K562 (cell line): ENCODE results near the gene BCL6B. TPM values are rescaled to one million over a fixed set of nuclear protein-coding genes. Genes with fewer than 3 reads are reported as not detected.

ENCODE experiments used
- ATAC-seq: fragments of 200-7000 bp; cut with Tn5 transposase; 3 replicates; pipeline ENCODE4 v1.9.1; 2020; ENCODE audit warnings: moderate library complexity
- BruUV-seq: library from RNA; stranded (reverse); fragments of 400-500 nt; replicated peaks from 2 replicates; lab custom pipeline; 2021; lab: Mats Ljungman, UMichigan
- CTCF ChIA-PET: fragments of 300-600 bp; formaldehyde crosslinking; extraction: SDS; loops from one replicate; lab custom pipeline; 2021; ENCODE audit warnings: low intra/inter-chr PET ratio; lab: Yijun Ruan, JAX
- POLR2A ChIA-PET: fragments of 300-600, 350-650 bp; sonication (Branson Sonifier 250); formaldehyde crosslinking; extraction: SDS; loops from one replicate; lab custom pipeline; 2021; ENCODE audit warnings: antibody characterized with exemption, inconsistent platforms; lab: Yijun Ruan, JAX
- DNase-seq, 4 experiments: peaks; one replicate each; pipeline versions ENCODE4 v3.0.0 to v3.0.0-alpha.2; 2011 to 2018; ENCODE audit warnings: low spot score in 3 of 4, mixed read lengths in 3 of 4; ENCODE audit errors: extremely low read depth in 1 of 4
- FAIRE-seq: peaks from 2 replicates; lab custom pipeline; 2011; peaks lifted over from hg19 to GRCh38; lab: Jason Lieb, UNC
- H2AFZ ChIP-seq: 2 replicates; pipeline ENCODE4 v1.6.0; 2011; ENCODE audit warnings: low read depth, low read length, control low read depth, inconsistent platforms
- H3K27ac ChIP-seq: fragments of 200-600 bp; 3 replicates; pipeline ENCODE4 v1.8.0; 2011; ENCODE audit warnings: low read depth, mild to moderate bottlenecking, control low read depth, inconsistent platforms, low read length, moderate library complexity, mixed read lengths; ENCODE audit errors: extremely low read depth
- H3K27me3 ChIP-seq, 2 experiments: fragments of 300-600 bp in 1 of 2; 2 replicates in 1 of 2; 3 replicates in 1 of 2; pipeline versions ENCODE4 v1.6.0 to v1.8.0; 2011; ENCODE audit warnings: inconsistent platforms in 2 of 2, low read length in 2 of 2, mild to moderate bottlenecking in 1 of 2, mixed read lengths in 1 of 2, moderate library complexity in 1 of 2; ENCODE audit not compliant: control insufficient read depth in 2 of 2, insufficient read depth in 2 of 2
- H3K36me3 ChIP-seq: fragments of 300-600 bp; 3 replicates; pipeline ENCODE4 v1.8.0; 2011; ENCODE audit warnings: mild to moderate bottlenecking, low read length, inconsistent platforms; ENCODE audit not compliant: control insufficient read depth, insufficient read depth
- H3K4me1 ChIP-seq, 2 experiments: fragments of 200-600 bp in 1 of 2; replicated peaks in 1 of 2; 2 replicates in 1 of 2; 3 replicates in 1 of 2; pipeline versions ENCODE4 v1.5.1 to v1.8.0; 2011; ENCODE audit warnings: inconsistent platforms in 2 of 2, low read length in 2 of 2, mild to moderate bottlenecking in 1 of 2, mixed read lengths in 1 of 2, moderate library complexity in 1 of 2; ENCODE audit not compliant: control insufficient read depth in 2 of 2, insufficient read depth in 2 of 2
- H3K4me2 ChIP-seq: 2 replicates; pipeline ENCODE4 v1.6.1; 2011; ENCODE audit warnings: low read length, control low read depth, inconsistent platforms, mixed read lengths; ENCODE audit not compliant: insufficient read depth
- H3K4me3 ChIP-seq: fragments of 200-600 bp; sonication (generic), shearing (Covaris generic); 2 replicates; pipeline ENCODE4 v1.5.1; 2016; ENCODE audit warnings: control low read depth, inconsistent platforms
- H3K79me2 ChIP-seq: fragments of 200-600 bp; 3 replicates; pipeline ENCODE4 v1.8.0; 2011; ENCODE audit warnings: low read length, inconsistent platforms; ENCODE audit not compliant: control insufficient read depth, insufficient read depth
- H3K9ac ChIP-seq, 2 experiments: 2 replicates each; pipeline versions ENCODE4 v1.6.0 to v1.6.1; 2011; ENCODE audit warnings: low read depth in 2 of 2, low read length in 2 of 2, control low read depth in 1 of 2, inconsistent platforms in 1 of 2, mild to moderate bottlenecking in 1 of 2, mixed read lengths in 1 of 2; ENCODE audit not compliant: insufficient read depth in 1 of 2
- H3K9me1 ChIP-seq: one replicate; pipeline ENCODE4 v1.6.0; 2011; ENCODE audit warnings: inconsistent platforms, mild to moderate bottlenecking, low read length, moderate library complexity; ENCODE audit not compliant: control insufficient read depth, insufficient read depth
- H3K9me3 ChIP-seq: replicated peaks from 2 replicates; pipeline ENCODE4 v1.5.1; 2011; ENCODE audit warnings: low read depth, low read length, inconsistent platforms; ENCODE audit not compliant: control insufficient read depth, insufficient read depth
- H4K20me1 ChIP-seq: replicated peaks from 2 replicates; pipeline ENCODE4 v1.6.1; 2011; ENCODE audit warnings: low read length, inconsistent platforms, mixed read lengths; ENCODE audit not compliant: control insufficient read depth, insufficient read depth
- CBX3 ChIP-seq, 2 experiments: IDR thresholded peaks; 1 replicate in 1 of 2; 2 replicates in 1 of 2; pipeline ENCODE4 v1.6.1; 2012; ENCODE audit warnings: inconsistent platforms in 2 of 2, low read length in 2 of 2, borderline replicate concordance in 1 of 2, control low read depth in 1 of 2
- CTBP1 ChIP-seq: fragments of 450-650 bp; IDR thresholded peaks from 2 replicates; pipeline ENCODE4 v1.6.1; 2016; ENCODE audit warnings: borderline replicate concordance
- KAT7 ChIP-seq: sonication (generic); formaldehyde crosslinking; IDR thresholded peaks from 2 replicates; pipeline ENCODE4 v1.8.0; 2022; ENCODE audit warnings: missing genetic modification reagents, mild to moderate bottlenecking, borderline replicate concordance
- NFE2 ChIP-seq: IDR thresholded peaks from 2 replicates; pipeline ENCODE4 v1.6.1; 2014; ENCODE audit warnings: antibody characterized with exemption, low read depth
- NR2C2 ChIP-seq, 2 experiments: fragments of 200-800 bp in 1 of 2; sonication (Bioruptor generic) in 1 of 2; sonication (generic) in 1 of 2; formaldehyde crosslinking in 1 of 2; IDR thresholded peaks; 2 replicates each; pipeline versions ENCODE4 v1.6.1 to v1.8.0; 2016 to 2022; ENCODE audit warnings: mild to moderate bottlenecking in 1 of 2, missing compliant biosample characterization in 1 of 2, missing genetic modification characterization in 1 of 2, missing genetic modification reagents in 1 of 2
- SPI1 ChIP-seq: IDR thresholded peaks from 2 replicates; pipeline ENCODE4 v1.6.1; 2011; ENCODE audit warnings: low read depth, low read length, control low read depth, borderline replicate concordance
- WGBS: fragments of 100-300 bp; shearing (Covaris generic); methylation state at CpG from one replicate; pipeline ENCODE4 v1.1.6; 2016; ENCODE audit warnings: low coverage, mixed read lengths; ENCODE audit not compliant: insufficient coverage; ENCODE audit errors: missing lambda C conversion rate; 5-methylcytosine and 5-hydroxymethylcytosine counted together
- in situ Hi-C: fragments of 300-500 bp; cut with MboI; formaldehyde crosslinking; loops from 4 replicates; pipeline ENCODE4 v1.15.0; 2018; ENCODE audit warnings: inconsistent platforms, mixed read lengths
- intact Hi-C: fragments of 100-400 bp; cut with micrococcal nuclease; formaldehyde crosslinking; loops from 2 replicates; pipeline ENCODE4 v1.14.2; 2022
- polyA plus RNA-seq, 8 experiments: library from polyadenylated mRNA; depleted of rRNA in 4 of 8; stranded (reverse) in 5 of 8; unstranded in 3 of 8; fragments of >200 nt; fragmentation: Nextera tagmentation in 2 of 8; fragmentation: Illumina TruSeq in 1 of 8; extraction: Ambion mirVana in 2 of 8; extraction: Trizol in 1 of 8; gene quantifications; 2 replicates each; pipeline versions ENCODE4 v1.2.1 to v1.2.3, GENCODE V29; 2011 to 2014; ENCODE audit warnings: inconsistent platforms in 1 of 8, missing spikeins in 1 of 8
- total RNA-seq, 7 experiments: library from RNA; depleted of rRNA in 6 of 7; stranded (reverse); fragments of >200 nt in 6 of 7; fragmentation: Illumina TruSeq in 2 of 7; extraction: Trizol in 2 of 7; gene quantifications; 2 replicates each; pipeline versions ENCODE4 v1.2.1 to v1.2.3, GENCODE V29; 2011 to 2021; ENCODE audit warnings: low replicate concordance in 1 of 7
- TF ChIP-seq, protein P1 (sequence below): fragments of 450-650 bp; IDR thresholded peaks from 2 replicates; pipeline ENCODE4 v1.6.1; 2017; ENCODE audit warnings: antibody characterized with exemption, mild to moderate bottlenecking

Gene BCL6B
- total and polyA plus RNA-seq, 9 of the 15 experiments (the other 6 are each of a cell fraction or from before 2014, with no cell fraction given) = 0.89 to 5.0 (median 3.6) TPM

- in situ Hi-C loops = no loop called here
- ChIA-PET POLR2A (interaction anchor here (0.6 kb wide), 1 partner anchor 11 kb away, joined by 3 read pairs; no protein-coding TSS in a partner anchor), CTCF (interaction anchor here (0.6 kb wide), 1 partner anchor 973 kb away, joined by 3 read pairs; no protein-coding TSS in a partner anchor)
- intact Hi-C loops = no loop called here
- Histone ChIP-seq H3K4me2 (peak overlapping the region; percentile 45; the same call in 1 of the 2 replicates), H3K27me3 (no peaks in the 10 kb centered on the region), H3K9me3 (no peaks in the 10 kb centered on the region), H3K36me3 (no peaks in the 10 kb centered on the region), H3K9me1 (no peaks in the 10 kb centered on the region), H3K4me3 (no peak overlapping the region), H3K4me1 (peaks cover 41 to 57% of the 10 kb centered on the region in 2 experiments), H3K79me2 (peaks cover 33% of the 10 kb centered on the region), H4K20me1 (no peaks in the 10 kb centered on the region), H3K9ac (peak overlapping the region; percentile 67 to 86; a peak in 3 of 4 replicates), H3K27ac (peak overlapping the region; percentile 96), H2AFZ (peak overlapping the region; percentile 79; the same call in 1 of the 2 replicates)
- 14% methylated on average over 1 of the region's 3 CpGs for WGBS
- DNase-seq (peak in 1 of 4 experiments; percentile 31), ATAC-seq (no peak), FAIRE-seq (no peak)
- TF ChIP-seq SPI1 (no peak), NFE2 (peak; percentile 33)
- no TSS peak for BruUV-seq
Measured at GRCh38 chr17:7016418-7016817, 6.4 kb upstream of the BCL6B start.

GRCh38 chr17:7016886-7017826, 5.7 kb upstream of the BCL6B start:
- CTCF ChIA-PET = interaction anchor here (0.6 kb wide), 1 partner anchor 972 kb away, joined by 3 read pairs; no protein-coding TSS in a partner anchor
- no peaks in the 10 kb centered on the region for H3K27me3 ChIP-seq
- no peaks in the 10 kb centered on the region for H3K36me3 ChIP-seq
- no TSS peak for BruUV-seq
- no peak for ATAC-seq
- no peak overlapping the region for H3K4me3 ChIP-seq
- H2AFZ ChIP-seq = peak overlapping the region; percentile 79
- H3K9me3 ChIP-seq = no peaks in the 10 kb centered on the region
- intact Hi-C loops = no loop called here
- in situ Hi-C loops = no loop called here
- DNase-seq = peak; percentile 36 to 74 (median 41)
- H4K20me1 ChIP-seq = no peaks in the 10 kb centered on the region
- no peaks in the 10 kb centered on the region for H3K9me1 ChIP-seq
- FAIRE-seq = peak; percentile 55
- POLR2A ChIA-PET = interaction anchor here (0.6 to 0.7 kb wide), 3 partner anchors 11 to 379 kb away, joined by 3 read pairs; no protein-coding TSS in a partner anchor
- peaks cover 26% of the 10 kb centered on the region for H3K79me2 ChIP-seq
- peak overlapping the region; percentile 45 for H3K4me2 ChIP-seq
- H3K9ac ChIP-seq = peak overlapping the region; percentile 67 to 86
- H3K4me1 ChIP-seq = peaks cover 46 to 64% of the 10 kb centered on the region in 2 experiments
- WGBS = 37% methylated on average over 16 of the region's 20 CpGs
- peak overlapping the region; percentile 96 for H3K27ac ChIP-seq
- no peak for TF ChIP-seq CBX3 (IDR thresholded peaks at IDR 0.05; ENCODE audit: borderline replicate concordance in 1 of 2, low read length in 2 of 2)
- TF ChIP-seq CTBP1 = 0 out of 2 replicates have a peak, but pooled peaks have one; percentile 15
- peak; percentile 26; the same call in 1 of the 2 replicates for TF ChIP-seq KAT7 (CRISPR knock-in tag)
- TF ChIP-seq NR2C2 (CRISPR knock-in tag; IDR thresholded peaks at IDR 0.05) = peak; percentile 15; the same call in 1 of the 2 replicates
- peak; percentile 52; the same call in 1 of the 2 replicates for TF ChIP-seq NR2C2 (tag; IDR thresholded peaks at IDR 0.05)
- TF ChIP-seq, protein P1, sequence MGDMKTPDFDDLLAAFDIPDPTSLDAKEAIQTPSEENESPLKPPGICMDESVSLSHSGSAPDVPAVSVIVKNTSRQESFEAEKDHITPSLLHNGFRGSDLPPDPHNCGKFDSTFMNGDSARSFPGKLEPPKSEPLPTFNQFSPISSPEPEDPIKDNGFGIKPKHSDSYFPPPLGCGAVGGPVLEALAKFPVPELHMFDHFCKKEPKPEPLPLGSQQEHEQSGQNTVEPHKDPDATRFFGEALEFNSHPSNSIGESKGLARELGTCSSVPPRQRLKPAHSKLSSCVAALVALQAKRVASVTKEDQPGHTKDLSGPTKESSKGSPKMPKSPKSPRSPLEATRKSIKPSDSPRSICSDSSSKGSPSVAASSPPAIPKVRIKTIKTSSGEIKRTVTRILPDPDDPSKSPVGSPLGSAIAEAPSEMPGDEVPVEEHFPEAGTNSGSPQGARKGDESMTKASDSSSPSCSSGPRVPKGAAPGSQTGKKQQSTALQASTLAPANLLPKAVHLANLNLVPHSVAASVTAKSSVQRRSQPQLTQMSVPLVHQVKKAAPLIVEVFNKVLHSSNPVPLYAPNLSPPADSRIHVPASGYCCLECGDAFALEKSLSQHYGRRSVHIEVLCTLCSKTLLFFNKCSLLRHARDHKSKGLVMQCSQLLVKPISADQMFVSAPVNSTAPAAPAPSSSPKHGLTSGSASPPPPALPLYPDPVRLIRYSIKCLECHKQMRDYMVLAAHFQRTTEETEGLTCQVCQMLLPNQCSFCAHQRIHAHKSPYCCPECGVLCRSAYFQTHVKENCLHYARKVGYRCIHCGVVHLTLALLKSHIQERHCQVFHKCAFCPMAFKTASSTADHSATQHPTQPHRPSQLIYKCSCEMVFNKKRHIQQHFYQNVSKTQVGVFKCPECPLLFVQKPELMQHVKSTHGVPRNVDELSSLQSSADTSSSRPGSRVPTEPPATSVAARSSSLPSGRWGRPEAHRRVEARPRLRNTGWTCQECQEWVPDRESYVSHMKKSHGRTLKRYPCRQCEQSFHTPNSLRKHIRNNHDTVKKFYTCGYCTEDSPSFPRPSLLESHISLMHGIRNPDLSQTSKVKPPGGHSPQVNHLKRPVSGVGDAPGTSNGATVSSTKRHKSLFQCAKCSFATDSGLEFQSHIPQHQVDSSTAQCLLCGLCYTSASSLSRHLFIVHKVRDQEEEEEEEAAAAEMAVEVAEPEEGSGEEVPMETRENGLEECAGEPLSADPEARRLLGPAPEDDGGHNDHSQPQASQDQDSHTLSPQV = 0 out of 2 replicates have a peak, but pooled peaks have one; percentile 19
